ENCODE data around the gene LIMS2.

The LIMS2 gene

DNA sequence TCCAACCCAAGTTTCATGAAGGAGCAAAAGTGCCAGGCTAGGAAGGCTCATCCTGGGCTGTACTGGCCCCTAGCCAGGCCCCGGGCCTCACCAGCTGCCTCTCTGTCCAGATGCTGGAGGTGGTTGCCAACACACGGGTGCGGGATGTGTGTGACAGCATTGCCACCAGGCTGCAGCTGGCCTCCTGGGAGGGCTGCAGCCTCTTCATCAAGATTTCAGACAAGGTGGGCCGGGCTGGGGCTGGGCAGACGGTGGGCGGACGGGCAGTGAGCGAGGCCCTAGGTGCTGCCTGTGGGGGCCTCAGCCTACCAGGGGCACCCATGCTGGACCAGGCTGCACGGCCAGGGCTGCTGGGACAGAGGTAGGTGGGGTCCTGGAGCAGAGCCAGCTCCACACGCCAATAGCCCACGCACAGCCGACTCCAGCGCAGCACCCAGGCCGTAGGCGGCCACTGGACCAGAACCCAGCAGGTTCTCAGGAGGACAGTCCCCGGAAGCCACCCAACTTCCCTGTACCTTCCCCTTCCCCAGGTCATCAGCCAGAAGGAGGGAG is 41.2 kb downstream of the LIMS2 start:
- no peak for DNase-seq (ENCODE audit: low read depth)

DNA sequence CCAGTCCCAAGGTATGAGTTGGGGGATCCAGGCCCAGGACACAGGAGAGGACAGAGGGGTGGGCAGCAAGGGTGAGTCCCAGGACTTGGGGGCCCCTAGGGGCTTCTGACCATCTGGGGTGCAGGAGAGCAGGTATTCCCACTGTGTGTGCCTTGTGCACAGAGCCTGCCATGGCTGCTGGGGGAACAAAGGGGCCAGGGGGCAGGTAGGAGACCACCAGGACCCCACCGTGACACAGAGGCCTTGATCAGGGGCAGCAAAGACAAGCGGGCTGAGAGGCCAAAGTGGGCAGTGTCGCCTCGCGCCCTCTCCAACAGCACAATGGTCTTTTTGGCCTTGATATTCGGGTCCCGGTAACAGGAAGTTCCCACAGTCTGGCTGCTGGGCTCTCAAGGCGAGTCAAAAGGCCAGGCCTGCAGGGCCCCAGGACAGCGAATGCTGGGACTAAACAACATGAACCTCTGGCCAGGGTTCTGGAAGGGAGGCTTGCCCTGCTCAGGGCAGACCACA is 41.7 kb downstream of the LIMS2 start:
- no peak for DNase-seq (ENCODE audit: low read depth)

DNA sequence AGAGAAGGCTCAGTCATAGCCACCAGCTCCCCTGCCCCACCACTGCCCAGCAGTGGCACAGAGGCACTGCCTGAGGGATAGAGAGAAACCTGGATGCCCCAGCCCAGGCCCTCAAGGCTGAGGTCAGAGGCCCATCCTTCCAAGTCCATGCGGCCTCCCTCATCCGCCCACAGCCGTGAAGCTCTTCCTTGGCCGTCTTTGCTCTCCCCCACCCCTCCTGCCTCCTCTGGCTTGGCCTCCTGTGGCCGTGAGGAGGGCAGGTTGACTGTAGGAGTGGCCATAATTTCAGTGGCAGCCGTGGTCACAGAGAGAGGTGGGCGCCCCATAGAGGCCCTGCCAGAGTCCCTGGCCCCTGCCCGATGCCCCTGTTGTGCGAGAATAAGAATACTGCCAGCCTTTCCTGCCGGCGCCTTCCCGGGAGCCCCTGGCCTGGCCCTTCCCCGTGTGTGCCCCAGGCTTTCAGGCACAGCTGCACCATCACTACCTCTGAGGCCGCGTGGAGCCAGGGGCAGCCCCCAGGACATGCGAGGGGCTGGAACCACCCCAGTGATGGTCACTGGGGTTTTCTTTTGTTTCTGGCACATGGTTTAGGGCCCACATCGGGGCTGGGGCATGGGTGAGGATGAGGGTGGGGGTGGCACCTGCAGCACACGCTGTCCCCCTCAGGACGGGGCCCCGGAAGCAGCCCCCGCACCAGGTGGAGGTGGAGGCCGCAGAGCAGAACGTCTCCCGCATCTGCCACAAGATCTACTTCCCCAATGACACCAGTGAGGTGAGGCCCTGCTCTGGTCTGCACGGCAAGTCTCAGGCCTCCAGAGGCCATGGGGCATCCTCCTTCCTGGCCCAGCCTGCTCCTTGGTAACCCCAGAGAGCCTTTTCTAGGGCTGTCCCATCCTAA is 42.5 kb downstream of the LIMS2 start:
- no peak for DNase-seq (ENCODE audit: low read depth)

DNA sequence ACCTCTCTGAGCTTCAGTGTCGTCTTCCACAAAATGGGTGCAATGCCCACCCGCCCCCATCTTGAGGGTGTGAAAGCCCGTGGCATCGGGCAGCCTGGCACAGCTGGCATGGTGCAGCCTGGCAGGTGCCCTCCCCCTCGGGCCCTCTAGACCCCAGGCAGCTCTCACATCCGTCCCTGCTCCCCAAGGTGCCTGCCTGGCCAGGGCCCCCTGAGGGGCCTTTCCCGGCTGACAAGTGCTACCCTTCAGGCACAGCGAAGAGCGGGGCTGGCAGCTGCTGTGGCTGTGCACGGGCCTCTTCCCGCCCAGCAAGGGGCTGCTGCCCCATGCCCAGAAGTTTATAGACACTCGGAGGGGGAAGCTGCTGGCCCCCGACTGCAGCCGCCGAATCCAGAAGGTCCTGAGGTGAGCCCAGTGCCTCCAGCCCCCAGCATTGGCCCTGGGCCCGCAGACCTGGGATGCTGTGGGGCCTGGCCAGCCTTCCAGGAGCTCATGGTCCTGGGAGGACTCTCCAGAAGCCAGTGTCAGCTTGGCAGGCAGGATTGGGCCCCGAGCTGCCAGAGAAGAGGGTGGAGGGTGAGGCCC is 43.2 kb downstream of the LIMS2 start:
- DNase-seq (ENCODE audit: low read depth) = no peak

DNA sequence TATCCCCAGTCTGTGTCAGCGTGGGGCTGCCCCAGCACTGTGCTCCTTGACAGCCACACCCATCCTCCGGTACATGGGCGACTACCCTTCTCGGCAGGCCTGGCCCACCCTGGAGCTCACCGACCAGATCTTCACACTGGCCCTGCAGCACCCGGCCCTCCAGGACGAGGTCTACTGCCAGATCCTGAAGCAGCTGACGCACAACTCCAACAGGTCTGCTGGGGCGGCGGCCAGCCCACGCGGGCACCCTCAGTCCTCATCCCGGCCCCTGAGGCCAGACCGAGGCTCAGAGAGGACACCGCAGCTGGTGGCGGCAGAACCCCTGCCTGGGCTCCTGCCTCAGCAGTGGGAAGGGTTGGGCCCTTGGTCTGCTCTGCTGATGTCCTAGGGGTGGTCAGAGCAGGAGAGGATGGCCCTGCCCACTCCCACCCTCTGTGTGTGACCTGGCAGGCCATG is 43.8 kb downstream of the LIMS2 start:
- no peak for DNase-seq (ENCODE audit: low read depth)

DNA sequence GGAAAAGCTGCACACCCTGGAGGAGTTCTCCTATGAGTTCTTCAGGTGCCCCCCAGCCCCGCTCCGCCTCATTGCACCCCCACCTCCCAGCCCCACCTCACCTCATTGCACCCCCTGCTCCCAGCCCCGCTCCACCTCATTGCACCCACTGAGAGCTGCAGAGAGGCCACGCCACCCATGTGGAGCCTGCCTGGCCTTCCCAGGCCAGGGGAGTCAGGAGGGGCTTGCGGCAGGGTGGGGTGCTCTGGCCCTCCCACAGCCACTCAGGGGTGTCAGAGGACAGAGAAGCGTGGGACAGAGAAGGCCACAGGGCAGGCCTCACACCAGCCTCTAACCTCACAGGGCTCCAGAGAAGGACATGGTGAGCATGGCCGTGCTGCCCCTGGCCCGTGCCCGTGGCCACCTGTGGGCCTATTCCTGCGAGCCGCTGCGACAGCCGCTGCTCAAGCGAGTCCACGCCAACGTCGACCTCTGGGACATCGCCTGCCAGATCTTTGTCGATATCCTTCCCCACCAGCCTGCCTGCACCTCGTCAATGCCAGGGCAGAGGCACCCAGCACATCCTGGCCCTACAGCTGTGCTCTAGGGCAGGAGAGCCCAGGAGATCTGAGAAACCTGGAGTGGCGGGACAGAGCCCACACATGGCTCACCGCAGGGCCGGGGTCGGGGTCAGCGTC is 44.3 kb downstream of the LIMS2 start:
- no peak for DNase-seq (ENCODE audit: low read depth)

DNA sequence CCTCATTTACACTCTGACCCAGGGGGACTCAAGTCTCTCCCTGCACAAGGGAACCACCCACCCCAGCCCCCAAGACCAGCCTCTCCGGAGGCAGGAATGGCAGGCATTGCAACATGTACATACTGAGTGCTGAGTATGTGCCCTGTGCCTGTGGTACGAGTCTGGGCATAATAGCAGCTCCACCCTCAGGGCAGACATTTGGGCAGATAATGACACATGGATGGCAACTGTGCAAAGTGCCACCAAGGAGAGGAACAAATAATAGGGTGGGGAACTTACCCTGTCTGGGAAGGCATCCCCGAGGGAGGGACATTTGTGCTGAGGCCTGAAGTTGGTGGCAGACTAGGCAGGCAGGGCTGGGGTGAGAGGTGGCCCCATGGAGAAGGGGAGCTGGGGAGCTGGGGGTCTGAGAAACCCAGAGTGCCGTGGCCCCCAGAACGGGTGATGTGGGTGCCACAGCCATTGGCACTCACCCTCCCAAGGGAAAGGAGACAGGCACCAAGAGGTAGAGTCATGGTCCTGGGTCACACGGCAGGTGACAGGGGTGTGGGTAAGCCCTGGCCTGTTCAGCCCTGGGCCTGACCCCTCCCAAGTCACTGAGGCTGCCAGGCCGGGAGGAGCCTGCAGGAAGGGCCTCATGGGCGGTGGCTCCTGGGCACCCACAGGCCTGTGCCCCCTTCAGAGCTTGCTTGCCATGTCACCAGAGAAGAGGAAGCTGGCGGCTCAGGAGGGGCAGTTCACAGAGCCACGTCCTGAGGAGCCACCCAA is 45.0 kb downstream of the LIMS2 start:
- no peak for DNase-seq (ENCODE audit: low read depth)

DNA sequence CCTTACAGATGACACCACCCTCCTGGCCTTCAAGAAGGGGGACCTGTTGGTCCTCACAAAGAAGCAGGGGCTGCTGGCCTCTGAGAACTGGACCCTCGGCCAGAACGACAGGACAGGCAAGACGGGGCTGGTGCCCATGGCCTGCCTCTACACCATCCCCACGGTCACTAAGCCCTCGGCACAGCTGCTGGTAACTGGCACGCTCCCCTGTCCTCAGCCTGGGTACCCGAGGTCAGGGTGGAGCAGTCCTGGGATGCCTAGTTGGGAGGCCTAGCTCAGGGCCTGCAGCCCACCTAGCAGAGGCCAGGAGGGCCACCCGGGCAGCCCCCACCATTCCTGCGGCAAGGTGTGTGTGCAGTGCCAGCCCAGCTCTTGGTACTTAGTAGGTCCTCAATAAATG is 45.7 kb downstream of the LIMS2 start:
- no peak for DNase-seq (ENCODE audit: low read depth)

DNA sequence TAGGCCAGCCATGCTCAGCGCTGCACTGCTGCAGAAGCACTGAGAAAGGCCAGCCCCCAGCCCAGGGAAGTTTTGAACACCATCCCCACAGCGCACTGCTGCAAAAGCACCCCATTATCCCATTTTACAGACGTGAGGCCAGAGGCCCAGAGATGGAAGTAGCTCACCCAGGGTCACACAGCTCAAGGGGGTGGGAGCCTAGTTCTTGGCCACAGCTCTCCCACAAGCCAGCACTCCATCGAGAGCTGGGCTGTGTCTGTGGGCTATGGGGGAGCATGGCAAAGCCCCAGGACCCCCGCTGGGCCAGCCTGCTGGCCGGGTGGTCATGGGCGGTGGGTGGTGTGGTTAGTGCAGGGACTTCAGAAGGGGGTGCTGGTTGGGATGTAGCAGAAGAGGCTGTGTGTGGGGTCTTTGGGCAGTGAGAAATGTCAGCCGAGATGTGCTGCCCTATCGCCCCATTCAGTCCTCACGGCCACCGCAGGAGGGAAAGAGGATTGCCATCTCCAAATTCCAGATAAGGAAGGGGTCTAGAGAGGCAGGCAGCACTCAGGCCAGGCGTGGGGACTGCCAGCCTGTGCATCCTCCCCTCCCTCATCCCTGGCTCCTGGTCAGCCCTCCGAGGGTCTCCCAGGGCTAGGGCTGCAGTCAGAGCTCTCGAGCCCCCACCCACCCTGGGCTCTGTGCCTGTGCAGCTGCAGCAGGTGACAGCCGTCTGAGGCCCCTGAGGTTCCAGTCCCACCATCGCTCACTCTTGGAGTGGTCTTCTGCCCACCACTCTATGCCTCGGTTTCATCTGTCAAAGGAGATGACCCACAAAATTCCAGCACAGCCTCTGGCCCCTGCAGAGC is 46.3 kb downstream of the LIMS2 start:
- no peak for DNase-seq (ENCODE audit: low read depth)

DNA sequence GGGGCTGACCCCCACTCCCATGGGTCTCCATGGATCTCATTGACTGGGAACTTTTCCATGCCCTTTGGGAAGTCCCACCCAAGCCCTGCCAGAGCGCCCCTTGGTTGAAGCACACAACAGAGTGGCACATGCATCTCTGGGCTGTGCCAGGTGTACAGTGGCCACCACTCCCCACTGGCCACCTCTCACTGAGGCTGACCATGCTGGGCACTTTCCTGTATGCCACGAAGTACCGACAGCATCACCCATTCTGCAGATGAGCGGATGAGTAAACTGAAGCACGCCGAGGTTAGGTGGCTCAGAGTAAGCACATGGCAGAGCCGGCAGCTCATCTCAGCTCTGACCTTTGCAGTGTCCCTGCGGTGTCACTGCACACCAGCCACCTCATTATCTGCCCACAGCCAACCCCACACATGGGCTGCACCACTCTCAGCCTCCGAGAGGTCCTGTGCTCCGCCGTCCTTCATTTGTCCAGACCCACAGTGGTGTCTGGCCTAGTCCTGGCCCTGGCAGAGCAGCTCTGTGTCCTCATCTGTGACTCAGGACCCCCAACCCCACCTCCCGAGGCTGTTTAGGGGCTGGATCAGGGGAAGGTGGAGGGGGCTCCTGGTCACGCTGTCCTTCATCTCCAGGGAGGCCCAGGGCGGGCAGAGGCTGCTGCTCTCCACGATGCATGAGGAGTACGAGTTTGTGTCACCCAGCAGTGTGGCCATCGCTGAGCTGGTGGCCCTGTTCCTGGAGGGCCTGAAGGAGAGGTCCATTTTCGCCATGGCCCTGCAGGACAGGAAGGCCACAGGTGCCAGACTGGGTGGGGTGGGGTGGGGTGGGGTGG is 47.4 kb downstream of the LIMS2 start:
- DNase-seq (ENCODE audit: low read depth) = no peak

DNA sequence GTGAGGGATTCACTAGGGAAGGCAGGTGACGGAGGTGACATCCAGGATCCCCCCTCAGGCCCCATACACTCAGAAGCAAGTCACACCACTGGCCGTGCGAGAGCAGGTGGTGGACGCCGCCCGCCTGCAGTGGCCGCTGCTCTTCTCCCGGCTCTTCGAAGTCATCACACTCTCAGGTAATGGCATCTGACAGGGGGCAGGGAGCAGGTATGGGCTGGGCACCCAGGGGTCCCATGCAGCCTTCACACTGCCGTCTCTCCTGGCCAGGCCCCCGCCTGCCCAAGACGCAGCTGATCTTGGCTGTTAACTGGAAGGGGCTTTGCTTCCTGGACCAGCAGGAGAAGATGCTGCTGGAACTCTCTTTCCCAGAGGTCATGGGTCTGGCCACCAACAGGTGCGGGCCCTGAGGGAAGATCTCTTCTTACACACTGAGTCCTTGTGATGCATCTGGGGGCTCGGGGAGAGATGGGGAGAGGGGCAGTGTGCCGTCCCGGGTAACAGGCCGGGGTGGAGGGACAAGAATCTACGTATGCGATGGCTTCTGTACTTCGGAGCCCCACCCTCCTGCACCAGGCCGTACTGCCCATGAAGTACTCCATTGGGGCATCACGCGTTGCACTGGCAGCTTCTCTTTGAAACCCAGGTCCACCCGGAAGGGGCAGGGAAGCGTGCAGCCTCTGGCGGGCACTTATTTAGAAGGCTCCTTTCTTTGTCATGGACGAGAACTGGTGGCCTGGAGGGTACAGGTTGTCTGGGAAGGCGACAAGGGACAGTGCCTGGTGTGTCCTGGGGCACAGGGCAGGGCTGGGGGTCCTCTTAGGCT is 48.2 kb downstream of the LIMS2 start:
- no peak for DNase-seq (ENCODE audit: low read depth)

DNA sequence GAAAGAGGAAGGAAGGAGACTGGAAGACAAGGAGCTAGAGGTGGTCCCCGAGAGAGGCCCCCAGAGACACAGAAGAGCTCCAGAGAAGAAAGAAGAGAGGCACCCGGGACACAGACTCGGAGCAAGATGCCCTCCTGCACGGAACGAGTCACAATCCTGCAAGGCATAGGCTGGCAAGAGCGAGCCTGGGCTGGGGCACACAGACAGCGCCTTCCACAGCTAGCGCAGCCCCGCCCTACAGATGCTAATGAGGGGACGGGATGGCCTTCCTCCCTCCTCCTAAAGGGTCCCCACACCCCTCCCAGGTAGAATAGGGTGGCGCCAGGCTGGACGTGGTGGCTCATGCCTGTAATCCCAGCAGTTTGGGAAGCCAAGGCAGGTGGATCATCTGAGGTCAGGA is 49.2 kb downstream of the LIMS2 start:
- DNase-seq (ENCODE audit: low read depth) = no peak

DNA sequence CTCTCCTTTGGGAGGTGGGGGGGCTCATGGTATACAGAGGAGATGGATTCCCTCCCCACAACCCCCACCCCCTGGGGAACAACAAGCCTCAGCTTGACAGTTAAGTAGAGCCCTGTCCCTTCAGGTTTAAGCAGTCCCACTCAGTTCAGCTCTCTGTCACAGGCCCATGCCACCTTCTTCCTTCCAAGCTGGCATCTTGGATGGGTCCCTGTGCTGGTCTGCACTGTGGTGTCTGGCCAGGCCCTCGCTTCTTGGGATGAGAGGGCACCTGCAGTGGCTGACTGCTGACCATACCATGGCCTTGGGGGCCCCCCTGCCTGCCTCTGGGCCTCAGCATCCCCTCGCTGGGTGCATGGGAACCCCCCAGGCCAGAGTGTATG is 49.8 kb downstream of the LIMS2 start:
- no peak for DNase-seq (ENCODE audit: low read depth)

DNA sequence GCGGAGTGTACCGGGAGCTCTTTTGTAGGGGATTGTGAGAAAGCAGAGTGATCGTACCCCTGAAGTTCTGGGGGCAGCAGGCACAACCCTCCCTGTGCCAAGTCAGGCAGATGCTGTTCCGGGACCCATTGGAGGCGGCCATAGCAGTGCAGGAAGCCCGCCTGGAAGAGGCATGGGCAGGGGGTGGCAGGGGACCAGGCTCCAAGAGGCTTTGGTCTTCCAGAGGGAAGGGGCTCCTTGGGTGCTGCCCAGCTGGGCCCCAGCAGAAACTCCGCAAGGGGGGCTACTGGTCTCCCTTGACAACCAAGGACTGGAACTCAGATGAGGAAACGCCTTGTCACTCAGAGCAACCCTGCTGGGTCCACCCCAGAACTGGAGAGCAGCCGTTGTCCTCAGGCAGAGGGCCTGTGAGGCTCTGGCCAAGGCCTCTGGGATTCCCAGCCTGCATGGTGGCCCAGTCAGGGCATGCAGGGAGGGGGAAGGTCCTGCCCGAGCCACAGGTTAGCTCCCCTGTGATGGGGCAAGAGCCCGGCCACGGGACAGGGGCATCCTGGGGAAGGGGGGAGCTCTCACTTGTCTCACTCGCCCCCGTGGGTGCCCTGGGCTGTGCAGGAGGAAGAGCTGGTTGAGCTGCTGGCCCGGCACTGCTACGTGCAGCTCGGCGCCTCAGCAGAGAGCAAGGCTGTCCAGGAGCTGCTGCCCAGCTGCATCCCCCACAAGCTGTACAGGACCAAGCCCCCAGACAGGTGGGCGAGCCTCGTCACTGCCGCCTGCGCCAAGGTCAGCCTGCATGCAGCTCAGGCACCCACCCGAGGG is 50.4 kb downstream of the LIMS2 start:
- DNase-seq (ENCODE audit: low read depth) = no peak

DNA sequence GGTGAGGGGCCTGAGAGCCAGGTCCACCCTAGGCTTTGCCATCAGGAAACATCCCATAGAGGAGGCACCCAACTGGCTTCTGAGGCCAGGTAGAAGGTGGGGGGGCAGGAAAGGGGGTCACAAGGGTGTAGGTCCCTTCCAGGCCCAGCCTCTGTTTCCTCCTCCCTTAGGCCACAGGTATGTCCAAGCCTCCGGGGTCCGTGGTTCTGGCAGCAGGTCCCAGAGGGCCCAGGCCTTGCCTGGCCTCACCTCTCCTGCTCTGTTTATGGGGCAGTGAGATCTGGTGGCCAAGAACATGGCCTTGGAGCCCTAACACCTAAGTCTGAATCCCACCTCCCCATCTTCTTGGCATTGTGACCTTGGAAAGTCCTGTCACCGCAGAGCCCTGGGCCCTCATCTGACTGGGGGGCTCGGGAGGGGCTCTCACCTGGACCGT is 51.0 kb downstream of the LIMS2 start:
- no peak for DNase-seq (ENCODE audit: low read depth)

DNA sequence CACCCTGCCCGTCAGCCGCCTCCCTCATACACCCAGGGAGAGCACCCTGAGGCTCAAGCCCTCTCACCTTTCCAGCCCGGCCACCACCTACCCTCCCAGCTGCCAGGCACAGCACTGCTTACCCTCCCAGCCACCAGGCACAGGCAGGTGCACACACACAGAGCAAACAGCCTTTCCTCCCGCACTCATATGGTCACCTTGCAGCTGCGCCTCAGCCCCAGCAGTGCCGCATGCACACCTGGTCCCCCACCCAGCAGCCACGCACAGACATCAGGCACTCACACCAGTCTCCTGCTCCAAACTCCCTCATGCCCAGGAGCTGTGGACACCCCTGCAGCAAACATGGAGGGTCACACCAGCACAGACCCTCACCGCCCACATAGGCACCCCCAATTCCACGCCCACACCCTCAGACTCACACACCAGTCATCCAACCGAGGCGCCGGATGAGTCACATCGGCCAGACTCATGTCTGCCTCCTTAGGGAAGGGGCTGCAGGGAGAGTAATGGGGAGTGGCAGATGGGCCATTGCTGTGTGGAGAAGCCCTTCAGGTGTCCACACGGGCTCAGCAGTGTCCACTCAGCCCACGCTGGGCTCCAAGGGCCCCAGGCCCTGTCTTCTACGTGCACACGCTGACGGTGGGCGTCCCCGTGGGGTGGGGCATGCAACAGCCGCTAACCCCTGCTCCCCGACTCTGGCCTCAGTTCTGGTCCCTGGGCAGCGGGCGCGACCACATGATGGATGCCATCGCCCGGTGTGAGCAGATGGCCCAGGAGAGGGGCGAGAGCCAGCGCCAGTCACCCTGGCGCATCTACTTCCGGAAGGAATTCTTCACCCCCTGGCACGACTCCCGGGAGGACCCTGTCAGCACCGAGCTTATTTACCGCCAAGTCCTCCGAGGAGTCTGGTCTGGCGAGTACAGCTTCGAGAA is 51.7 kb downstream of the LIMS2 start:
- DNase-seq (ENCODE audit: low read depth) = peak; percentile 8

All from stromal cell of bone marrow (primary cell).